ENCODE data around the gene COPB1. TPM values are rescaled to one million over a fixed set of nuclear protein-coding genes. Genes with fewer than 3 reads are reported as not detected.
A peak's percentile ranks its signal among the peaks of the same experiment; 100 is the strongest.

The COPB1 gene
- total and polyA plus RNA-seq, 2 of the 13 experiments (the other 11 are each of a cell fraction or from before 2014, with no cell fraction given): 114 to 195 TPM

DNA sequence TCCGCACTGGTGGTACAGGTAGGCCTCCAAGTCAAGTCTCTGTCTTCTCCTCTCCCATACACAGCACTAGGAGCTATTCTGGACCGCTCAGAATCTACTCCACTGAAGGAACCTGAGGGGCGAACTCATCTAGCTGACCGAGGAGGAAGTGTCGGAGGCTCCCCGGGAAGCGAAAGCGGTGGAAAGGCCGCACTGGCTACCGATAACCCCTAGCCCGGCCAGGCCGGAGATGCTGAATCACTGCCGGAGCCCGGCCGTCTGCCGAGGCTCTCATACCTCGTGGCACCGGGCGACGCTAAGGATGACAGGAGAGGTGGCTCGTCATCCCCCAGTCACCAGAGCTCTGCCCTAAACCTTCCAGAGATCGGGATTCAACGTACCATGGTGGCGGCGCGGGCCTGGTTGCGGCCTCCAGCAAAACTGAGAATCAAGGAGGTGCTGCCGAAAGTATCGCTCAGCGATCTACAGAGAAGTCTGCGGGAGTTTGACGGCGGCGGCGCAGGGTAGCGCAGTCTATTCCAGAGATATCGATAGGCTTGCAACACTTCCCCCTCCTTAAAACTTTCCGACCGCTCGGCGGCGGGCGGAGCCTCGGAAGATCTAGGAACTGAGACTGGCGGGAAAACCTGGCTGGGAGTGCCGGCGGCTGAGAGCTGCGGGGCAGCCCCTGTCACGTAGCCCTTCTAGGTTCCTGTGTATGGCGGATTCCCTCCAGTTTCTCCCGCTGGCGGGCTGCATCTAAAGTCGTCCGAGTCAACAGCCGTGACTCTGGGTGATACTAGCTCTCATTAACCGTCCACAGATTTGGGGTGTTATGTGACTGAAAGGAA is 20.5 kb upstream of the COPB1 start, which contains the start of gene PSMA1 (continued):
- TF ChIP-seq, protein P1, sequence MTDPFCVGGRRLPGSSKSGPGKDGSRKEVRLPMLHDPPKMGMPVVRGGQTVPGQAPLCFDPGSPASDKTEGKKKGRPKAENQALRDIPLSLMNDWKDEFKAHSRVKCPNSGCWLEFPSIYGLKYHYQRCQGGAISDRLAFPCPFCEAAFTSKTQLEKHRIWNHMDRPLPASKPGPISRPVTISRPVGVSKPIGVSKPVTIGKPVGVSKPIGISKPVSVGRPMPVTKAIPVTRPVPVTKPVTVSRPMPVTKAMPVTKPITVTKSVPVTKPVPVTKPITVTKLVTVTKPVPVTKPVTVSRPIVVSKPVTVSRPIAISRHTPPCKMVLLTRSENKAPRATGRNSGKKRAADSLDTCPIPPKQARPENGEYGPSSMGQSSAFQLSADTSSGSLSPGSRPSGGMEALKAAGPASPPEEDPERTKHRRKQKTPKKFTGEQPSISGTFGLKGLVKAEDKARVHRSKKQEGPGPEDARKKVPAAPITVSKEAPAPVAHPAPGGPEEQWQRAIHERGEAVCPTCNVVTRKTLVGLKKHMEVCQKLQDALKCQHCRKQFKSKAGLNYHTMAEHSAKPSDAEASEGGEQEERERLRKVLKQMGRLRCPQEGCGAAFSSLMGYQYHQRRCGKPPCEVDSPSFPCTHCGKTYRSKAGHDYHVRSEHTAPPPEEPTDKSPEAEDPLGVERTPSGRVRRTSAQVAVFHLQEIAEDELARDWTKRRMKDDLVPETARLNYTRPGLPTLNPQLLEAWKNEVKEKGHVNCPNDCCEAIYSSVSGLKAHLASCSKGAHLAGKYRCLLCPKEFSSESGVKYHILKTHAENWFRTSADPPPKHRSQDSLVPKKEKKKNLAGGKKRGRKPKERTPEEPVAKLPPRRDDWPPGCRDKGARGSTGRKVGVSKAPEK (CRISPR knock-in tag; IDR thresholded peaks at IDR 0.05; ENCODE audit: borderline replicate concordance): no peak
- TF ChIP-seq FOSL2 (CRISPR knock-in tag; IDR thresholded peaks at IDR 0.05) (no peak; the same call in 1 of the 2 replicates), RXRA (CRISPR knock-in tag; IDR thresholded peaks at IDR 0.05) (peak; percentile 34; the same call in 1 of the 2 replicates), DR1 (CRISPR knock-in tag; IDR thresholded peaks at IDR 0.05) (peak; percentile 91), ARID2 (CRISPR knock-in tag; IDR thresholded peaks at IDR 0.05; ENCODE audit: borderline replicate concordance) (peak; percentile 44; the same call in 1 of the 2 replicates), DMAP1 (CRISPR knock-in tag; IDR thresholded peaks at IDR 0.05) (peak; percentile 96), ZNF180 (CRISPR knock-in tag; IDR thresholded peaks at IDR 0.05; ENCODE audit: borderline replicate concordance, low read depth) (no peak), BCL6 (CRISPR knock-in tag; IDR thresholded peaks at IDR 0.05) (peak; percentile 95), NFE2L2 (IDR thresholded peaks at IDR 0.05; ENCODE audit: low read length) (0 out of 2 replicates have a peak, but pooled peaks have one; percentile 18), ZNF256 (CRISPR knock-in tag; conservative IDR thresholded peaks at IDR 0.05) (peak; percentile 73; the same call in 1 of the 2 replicates), ZNF703 (CRISPR knock-in tag; IDR thresholded peaks at IDR 0.05; ENCODE audit: borderline replicate concordance) (peak; percentile 79; the same call in 1 of the 2 replicates), YEATS4 (CRISPR knock-in tag; IDR thresholded peaks at IDR 0.05; ENCODE audit: borderline replicate concordance) (peak; percentile 80), CREB1 (IDR thresholded peaks at IDR 0.05) (no peak), CREB1 (CRISPR knock-in tag; IDR thresholded peaks at IDR 0.05) (peak; percentile 82), MIER2 (CRISPR knock-in tag; IDR thresholded peaks at IDR 0.05) (no peak), SNAI1 (CRISPR knock-in tag; IDR thresholded peaks at IDR 0.05; ENCODE audit: borderline replicate concordance) (peak; percentile 92; the same call in 1 of the 2 replicates)
- TF ChIP-seq, protein P2, sequence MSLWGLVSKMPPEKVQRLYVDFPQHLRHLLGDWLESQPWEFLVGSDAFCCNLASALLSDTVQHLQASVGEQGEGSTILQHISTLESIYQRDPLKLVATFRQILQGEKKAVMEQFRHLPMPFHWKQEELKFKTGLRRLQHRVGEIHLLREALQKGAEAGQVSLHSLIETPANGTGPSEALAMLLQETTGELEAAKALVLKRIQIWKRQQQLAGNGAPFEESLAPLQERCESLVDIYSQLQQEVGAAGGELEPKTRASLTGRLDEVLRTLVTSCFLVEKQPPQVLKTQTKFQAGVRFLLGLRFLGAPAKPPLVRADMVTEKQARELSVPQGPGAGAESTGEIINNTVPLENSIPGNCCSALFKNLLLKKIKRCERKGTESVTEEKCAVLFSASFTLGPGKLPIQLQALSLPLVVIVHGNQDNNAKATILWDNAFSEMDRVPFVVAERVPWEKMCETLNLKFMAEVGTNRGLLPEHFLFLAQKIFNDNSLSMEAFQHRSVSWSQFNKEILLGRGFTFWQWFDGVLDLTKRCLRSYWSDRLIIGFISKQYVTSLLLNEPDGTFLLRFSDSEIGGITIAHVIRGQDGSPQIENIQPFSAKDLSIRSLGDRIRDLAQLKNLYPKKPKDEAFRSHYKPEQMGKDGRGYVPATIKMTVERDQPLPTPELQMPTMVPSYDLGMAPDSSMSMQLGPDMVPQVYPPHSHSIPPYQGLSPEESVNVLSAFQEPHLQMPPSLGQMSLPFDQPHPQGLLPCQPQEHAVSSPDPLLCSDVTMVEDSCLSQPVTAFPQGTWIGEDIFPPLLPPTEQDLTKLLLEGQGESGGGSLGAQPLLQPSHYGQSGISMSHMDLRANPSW (CRISPR knock-in tag; IDR thresholded peaks at IDR 0.05; ENCODE audit: borderline replicate concordance): peak; percentile 82; the same call in 1 of the 2 replicates
- TF ChIP-seq, protein P3, sequence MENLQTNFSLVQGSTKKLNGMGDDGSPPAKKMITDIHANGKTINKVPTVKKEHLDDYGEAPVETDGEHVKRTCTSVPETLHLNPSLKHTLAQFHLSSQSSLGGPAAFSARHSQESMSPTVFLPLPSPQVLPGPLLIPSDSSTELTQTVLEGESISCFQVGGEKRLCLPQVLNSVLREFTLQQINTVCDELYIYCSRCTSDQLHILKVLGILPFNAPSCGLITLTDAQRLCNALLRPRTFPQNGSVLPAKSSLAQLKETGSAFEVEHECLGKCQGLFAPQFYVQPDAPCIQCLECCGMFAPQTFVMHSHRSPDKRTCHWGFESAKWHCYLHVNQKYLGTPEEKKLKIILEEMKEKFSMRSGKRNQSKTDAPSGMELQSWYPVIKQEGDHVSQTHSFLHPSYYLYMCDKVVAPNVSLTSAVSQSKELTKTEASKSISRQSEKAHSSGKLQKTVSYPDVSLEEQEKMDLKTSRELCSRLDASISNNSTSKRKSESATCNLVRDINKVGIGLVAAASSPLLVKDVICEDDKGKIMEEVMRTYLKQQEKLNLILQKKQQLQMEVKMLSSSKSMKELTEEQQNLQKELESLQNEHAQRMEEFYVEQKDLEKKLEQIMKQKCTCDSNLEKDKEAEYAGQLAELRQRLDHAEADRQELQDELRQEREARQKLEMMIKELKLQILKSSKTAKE (CRISPR knock-in tag; IDR thresholded peaks at IDR 0.05; ENCODE audit: borderline replicate concordance): peak; percentile 52; the same call in 1 of the 2 replicates
- TF ChIP-seq, protein P4, sequence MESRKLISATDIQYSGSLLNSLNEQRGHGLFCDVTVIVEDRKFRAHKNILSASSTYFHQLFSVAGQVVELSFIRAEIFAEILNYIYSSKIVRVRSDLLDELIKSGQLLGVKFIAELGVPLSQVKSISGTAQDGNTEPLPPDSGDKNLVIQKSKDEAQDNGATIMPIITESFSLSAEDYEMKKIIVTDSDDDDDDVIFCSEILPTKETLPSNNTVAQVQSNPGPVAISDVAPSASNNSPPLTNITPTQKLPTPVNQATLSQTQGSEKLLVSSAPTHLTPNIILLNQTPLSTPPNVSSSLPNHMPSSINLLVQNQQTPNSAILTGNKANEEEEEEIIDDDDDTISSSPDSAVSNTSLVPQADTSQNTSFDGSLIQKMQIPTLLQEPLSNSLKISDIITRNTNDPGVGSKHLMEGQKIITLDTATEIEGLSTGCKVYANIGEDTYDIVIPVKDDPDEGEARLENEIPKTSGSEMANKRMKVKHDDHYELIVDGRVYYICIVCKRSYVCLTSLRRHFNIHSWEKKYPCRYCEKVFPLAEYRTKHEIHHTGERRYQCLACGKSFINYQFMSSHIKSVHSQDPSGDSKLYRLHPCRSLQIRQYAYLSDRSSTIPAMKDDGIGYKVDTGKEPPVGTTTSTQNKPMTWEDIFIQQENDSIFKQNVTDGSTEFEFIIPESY (CRISPR knock-in tag; IDR thresholded peaks at IDR 0.05): no peak
